Dermis blood vessel endothelial cell (primary cell): ENCODE results near the gene LTBP3. TPM values are rescaled to one million over a fixed set of nuclear protein-coding genes. Genes with fewer than 3 reads are reported as not detected.
A peak's percentile ranks its signal among the peaks of the same experiment; 100 is the strongest.

Source experiments
- DNase-seq: peaks from one replicate; pipeline ENCODE4 v3.0.0; 2010
- total RNA-seq: library from RNA; depleted of rRNA; stranded (reverse); fragments of >200 nt; gene quantifications from 2 replicates; pipeline ENCODE4 v1.2.3, GENCODE V29; 2014

LTBP3 gene
- total RNA-seq, 1 donor from 2014 or later: 31.1 TPM

- DNase-seq: peak; percentile 84
These were observed 65.4 kb downstream of the LTBP3 start for GRCh38 chr11:65492637-65493366.

- no peak for DNase-seq
These were observed 65.8 kb downstream of the LTBP3 start for GRCh38 chr11:65492387-65492636.

DNA sequence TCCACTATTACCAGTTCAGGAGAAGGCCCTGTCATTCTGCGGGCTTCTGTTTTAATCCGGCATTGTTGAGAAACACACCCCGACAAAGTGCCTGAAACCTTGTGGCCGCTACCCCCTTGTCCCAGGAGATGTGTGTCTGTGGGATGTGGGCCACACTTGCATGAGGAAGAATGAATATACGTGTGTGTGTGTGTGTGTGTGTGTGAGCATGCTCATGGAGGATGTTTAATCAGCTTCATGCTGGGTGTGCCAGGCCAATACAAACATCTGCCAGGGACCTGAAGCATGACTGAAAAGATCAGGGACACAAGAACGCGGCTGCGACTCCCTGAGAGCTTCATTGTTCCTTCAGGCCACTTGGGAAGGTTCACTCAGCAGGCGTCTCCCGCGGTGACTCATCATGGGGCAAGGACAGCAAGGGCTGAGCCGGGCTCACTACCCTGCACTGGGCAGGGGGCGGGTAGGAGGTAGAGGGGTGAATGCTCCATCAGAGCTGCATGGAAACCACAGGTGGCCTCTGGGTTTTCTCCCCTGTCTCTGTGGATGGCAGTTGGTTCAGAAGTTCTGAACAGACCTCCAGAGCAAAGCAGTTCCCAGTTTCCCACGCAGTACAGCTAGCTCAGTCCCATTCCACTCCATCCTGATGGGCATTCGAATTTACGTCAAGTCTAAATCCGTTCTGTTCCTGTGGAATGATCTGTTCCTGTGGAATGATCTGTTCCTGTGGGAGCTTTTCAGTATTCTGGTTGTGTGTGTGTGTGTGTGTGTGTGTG, 66.4 kb downstream of the LTBP3 start:
- peak; percentile 89 for DNase-seq

GRCh38 chr11:65491163-65491465, 67.0 kb downstream of the LTBP3 start:
- DNase-seq: peak; percentile 53

DNA sequence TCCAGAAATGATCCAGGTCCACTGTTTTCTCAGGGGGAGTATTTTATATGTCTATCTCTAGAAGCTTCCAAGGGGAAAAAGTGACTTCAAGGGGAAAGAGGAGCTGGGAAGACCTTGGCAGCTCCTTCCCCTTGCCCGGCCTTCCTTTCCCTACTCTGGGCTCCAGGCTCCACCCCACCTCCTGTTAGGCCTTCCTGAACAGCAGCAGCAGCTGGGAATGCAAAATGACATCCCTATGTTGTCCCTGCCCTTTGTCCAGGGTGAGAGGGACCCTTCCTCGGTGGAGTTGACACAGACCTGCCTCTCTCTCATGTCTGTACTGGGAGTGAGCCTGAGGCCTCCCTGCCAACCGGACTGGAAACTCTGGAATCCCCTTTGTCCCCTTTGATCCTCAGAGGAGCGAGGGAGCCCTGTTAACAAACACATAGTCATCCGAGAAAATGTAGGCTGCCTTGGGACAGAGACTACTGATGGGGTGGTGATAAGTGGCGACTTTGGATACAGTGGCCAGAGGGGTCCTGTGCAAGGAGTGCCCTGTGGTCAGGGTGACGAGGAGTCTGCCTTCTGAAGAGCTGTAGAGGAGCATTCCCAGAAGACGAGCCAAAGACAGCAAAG, 68.3 kb downstream of the LTBP3 start:
- peak; percentile 62 for DNase-seq

DNA sequence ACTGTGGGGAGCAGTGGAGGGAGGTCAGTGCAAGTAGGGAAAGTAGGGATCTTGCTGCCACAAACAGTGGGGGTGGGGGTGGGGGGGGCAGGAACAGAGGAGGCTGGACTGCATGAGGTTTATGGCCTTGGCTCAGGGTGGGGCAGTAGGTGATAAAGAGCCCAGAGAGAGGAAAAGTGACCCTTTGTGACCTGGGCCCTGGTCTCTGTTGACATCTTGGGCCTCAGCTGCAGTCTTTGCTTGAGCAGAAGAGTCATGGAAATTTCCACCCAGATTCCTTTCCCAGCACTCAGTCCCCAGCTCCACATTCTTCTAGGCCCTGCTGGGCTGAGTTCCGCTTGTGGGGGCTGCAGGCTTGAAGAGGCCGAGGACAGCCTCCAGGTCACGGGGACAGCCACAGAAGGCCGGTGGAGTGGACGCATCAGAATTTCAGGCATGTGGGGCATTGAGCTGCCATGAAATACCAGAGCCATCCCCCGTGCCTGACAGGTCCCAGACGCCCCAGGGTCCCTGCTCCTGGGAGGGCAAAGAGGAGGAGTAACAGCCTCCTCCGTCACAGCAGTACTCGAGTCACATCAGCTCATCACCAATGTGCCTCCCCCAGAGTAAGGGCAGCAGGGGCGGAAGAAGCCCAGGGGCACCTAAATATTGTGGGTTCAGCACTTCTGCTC, 69.0 kb downstream of the LTBP3 start:
- peak; percentile 52 for DNase-seq

Other genes starting within 250 kb of the LTBP3 start
- 11.4 and 12.3 TPM in 2 replicates for gene CDC42EP2, start 243.5 kb downstream of the LTBP3 start, total RNA-seq
- gene DPF2, start 224.5 kb downstream of the LTBP3 start, total RNA-seq: 32.7 and 60.4 TPM in 2 replicates
- 0.17 and 0.23 TPM in 2 replicates for gene TIGD3, start 203.6 kb downstream of the LTBP3 start, total RNA-seq
- gene SLC25A45, start 175.7 kb downstream of the LTBP3 start, total RNA-seq: 1.0 and 3.3 TPM in 2 replicates
- gene FRMD8, start 171.7 kb downstream of the LTBP3 start, total RNA-seq: 152 and 238 TPM in 2 replicates
- 50.4 and 189 TPM in 2 replicates for gene NEAT1, start 135.6 kb downstream of the LTBP3 start, total RNA-seq
- 2,930 and 8,332 TPM in 2 replicates for gene MALAT1, start 59.3 kb downstream of the LTBP3 start, total RNA-seq
- 67.4 and 71.3 TPM in 2 replicates for gene SCYL1, start 33.3 kb downstream of the LTBP3 start, total RNA-seq
- gene ZNRD2, start 12.1 kb upstream of the LTBP3 start, total RNA-seq: 38.7 and 47.5 TPM in 2 replicates
- gene FAM89B, start 14.2 kb upstream of the LTBP3 start, total RNA-seq: 23.3 and 24.8 TPM in 2 replicates
- gene EHBP1L1, start 17.7 kb upstream of the LTBP3 start, total RNA-seq: 15.7 and 15.9 TPM in 2 replicates
- gene KCNK7, start 37.4 kb upstream of the LTBP3 start, total RNA-seq: 0.14 and 0.17 TPM in 2 replicates
- 118 and 171 TPM in 2 replicates for gene MAP3K11, start 55.9 kb upstream of the LTBP3 start, total RNA-seq
- gene PCNX3, start 57.4 kb upstream of the LTBP3 start, total RNA-seq: 18.0 and 34.8 TPM in 2 replicates
- 72.2 and 102 TPM in 2 replicates for gene SIPA1, start 79.7 kb upstream of the LTBP3 start, total RNA-seq
- 17.3 and 17.7 TPM in 2 replicates for gene RELA, start 104.6 kb upstream of the LTBP3 start, total RNA-seq
- gene KAT5, start 153.9 kb upstream of the LTBP3 start, total RNA-seq: 35.7 and 38.5 TPM in 2 replicates
- 30.6 and 96.1 TPM in 2 replicates for gene RNASEH2C, start 162.4 kb upstream of the LTBP3 start, total RNA-seq
- gene AP5B1, start 222.6 kb upstream of the LTBP3 start, total RNA-seq: 11.6 and 13.8 TPM in 2 replicates
- not detected in 2 replicates for gene OVOL1, start 228.7 kb upstream of the LTBP3 start, total RNA-seq